HL-60/S4 (cell line): Measurements from ENCODE around the gene DNAI7.

ENCODE experiments used
- in situ Hi-C: fragments of 300-500 bp; cut with MboI; formaldehyde crosslinking; loops from 2 replicates; pipeline ENCODE4 v1.14.3; 2022; ENCODE audit warnings: low sequenced_read_pairs

DNAI7 gene

GRCh38 chr12:25186038-25186787 lies 8.7 kb downstream of the DNAI7 start:
- in situ Hi-C loops = no loop called here

DNA sequence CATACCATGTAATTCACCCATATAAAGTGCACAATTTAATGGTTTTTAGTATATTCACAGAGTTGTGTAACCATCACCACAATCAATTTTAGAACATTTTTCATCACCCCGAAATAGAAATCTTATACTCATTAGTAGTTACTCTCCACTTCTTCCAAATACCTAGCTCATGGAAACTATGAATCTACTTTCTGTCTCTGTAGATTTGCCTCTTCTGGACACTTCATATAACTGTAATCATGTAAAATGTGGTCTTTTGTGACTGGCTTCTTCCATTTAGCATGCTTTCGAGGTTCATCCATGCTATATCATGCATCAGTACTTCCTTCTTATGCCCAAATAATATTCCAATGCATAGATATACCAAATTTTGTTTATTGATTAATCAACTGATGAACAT lies 10.8 kb downstream of the DNAI7 start:
- in situ Hi-C loops = no loop called here

DNA sequence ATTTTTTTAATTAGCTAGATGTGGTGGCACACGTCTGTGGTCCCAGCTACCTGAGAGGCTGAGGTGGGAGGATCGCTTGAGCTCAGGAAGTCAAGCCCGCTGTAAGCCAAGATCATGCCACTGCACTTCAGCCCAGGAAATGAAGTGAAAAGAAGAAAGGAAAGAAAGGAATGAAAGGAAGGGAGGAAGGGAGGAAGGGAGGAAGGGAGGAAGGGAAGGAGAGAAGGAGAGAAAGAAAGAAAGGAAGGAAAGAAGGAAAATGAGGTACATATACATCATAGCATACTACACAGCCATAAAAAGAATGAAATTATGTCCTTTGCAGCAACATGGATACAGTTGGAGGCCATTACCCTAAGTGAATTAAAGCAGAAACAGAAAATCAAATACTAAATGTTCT lies 12.2 kb downstream of the DNAI7 start:
- in situ Hi-C loops = no loop called here

GRCh38 chr12:25162866-25163265 lies 32.1 kb downstream of the DNAI7 start:
- in situ Hi-C loops = no loop called here

GRCh38 chr12:25156061-25156460 lies 38.9 kb downstream of the DNAI7 start:
- in situ Hi-C loops = no loop called here

- in situ Hi-C loops = no loop called here
These were observed 39.9 kb downstream of the DNAI7 start for GRCh38 chr12:25155022-25155576.

GRCh38 chr12:25152055-25152454 lies 42.9 kb downstream of the DNAI7 start:
- in situ Hi-C loops = no loop called here

GRCh38 chr12:25151476-25151875 lies 43.5 kb downstream of the DNAI7 start:
- in situ Hi-C loops = no loop called here

GRCh38 chr12:25146686-25147085 lies 48.3 kb downstream of the DNAI7 start:
- in situ Hi-C loops = no loop called here

DNA sequence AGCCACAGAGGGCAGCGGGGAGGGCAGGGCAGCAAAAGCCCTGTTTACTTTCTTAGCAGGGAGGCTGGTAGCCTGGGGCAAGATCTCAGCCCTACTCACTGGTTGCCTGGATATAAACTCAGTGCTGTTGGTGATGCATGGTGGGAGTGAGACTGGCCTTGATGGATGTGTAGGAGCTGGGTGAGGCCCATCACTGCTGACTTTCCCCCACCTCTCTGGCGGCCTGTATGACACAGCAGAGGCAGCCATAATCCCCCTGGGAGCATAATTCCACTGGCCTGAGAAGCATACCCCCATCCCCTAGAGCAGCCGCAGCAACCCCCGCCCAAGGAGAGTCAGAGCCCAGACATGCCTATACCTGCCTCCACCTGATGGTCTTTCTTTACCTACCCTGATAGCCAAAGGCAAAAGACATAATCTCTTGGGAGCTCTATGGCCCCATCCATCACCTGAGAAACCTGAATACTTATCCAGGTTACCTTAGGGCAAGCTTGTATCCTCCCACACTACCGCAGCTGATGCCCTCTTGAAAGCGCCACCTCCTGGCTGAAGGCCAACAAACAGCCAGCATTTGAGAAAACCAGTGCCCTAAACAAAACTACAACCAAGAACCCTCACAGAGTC lies 59.3 kb downstream of the DNAI7 start:
- in situ Hi-C loops = no loop called here

GRCh38 chr12:25131270-25131669 lies 63.7 kb downstream of the DNAI7 start:
- in situ Hi-C loops = no loop called here

DNA sequence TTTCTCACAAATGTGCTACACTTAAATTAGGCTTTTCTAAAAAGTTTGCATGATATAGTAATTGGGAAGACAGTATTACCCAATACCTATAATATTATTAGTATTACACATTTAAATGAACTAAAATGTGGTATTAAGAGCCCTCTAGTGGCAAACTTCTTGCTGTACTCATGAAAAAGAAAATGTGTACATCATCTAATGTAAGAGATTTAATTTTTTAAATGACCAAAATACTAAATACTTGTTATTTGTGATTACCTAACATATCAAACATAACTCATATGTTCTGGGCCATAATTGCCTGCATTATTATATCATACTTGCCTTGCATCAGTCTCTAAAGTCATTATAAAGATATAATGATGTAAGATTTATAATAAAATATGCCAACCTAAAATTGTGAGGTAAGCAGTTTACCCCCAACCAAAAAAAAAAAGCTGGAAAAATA lies 64.2 kb downstream of the DNAI7 start:
- in situ Hi-C loops = no loop called here

- in situ Hi-C loops = no loop called here
These were observed 68.2 kb downstream of the DNAI7 start for GRCh38 chr12:25126746-25127145.

GRCh38 chr12:25126101-25126500 lies 68.9 kb downstream of the DNAI7 start:
- in situ Hi-C loops = no loop called here

DNA sequence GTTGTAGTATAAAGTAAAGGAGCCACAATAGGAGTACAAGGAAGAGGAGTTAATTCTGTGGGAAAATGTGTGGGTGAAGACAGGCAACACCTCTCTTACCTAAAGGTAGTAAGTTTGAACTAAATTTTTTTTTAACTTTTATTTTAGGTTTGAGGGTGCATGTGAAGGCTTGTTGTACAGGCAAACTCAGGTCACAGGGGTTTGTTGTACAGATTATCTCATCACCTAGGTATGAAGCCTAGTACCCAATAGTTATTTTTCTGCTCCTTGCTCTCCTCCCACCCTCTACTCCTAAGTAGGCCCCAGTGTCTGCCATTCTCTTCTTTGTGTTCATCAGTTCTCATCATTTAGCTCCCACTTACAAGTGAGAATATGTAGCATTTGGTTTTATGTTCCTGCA lies 70.5 kb downstream of the DNAI7 start:
- in situ Hi-C loops = no loop called here

- in situ Hi-C loops = no loop called here
These were observed 71.8 kb downstream of the DNAI7 start for GRCh38 chr12:25123126-25123525.

DNA sequence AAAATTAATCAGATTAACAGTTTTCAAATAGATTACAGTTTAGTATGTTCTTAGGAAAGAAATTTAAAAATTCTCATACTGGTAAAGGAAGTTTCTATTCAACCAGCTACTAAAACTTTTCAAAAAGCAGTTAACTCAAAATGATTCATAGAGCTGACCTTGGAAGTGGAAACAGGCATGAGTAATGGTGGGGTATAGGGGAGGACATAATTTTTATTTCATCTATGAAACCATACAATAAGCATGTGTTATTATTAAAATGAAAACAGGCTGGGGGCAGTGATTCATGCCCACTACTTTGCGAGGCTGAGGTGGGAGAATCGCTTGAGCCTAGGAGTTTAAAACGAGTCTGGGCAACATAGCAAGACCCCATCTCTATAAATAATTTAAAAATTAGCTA lies 73.0 kb downstream of the DNAI7 start:
- in situ Hi-C loops = no loop called here

DNA sequence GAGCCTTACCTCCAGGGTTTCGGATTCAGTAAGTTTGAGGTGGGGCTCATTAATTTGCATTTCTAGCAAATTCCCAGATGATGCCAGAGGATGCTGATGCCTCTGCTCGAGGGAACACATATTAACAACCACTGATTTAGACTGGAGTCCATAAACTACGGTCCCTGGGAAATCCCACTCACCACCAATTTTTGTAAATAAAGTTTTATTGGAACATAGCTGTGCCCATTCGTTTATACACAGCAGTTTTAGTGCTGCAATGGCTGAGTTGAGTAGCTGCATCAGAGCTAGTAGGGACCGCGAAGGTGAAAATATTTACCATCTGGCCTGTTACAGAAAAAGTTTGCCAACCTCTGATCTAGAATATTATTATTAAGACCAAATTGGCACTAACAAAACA lies 73.8 kb downstream of the DNAI7 start:
- in situ Hi-C loops = no loop called here

DNA sequence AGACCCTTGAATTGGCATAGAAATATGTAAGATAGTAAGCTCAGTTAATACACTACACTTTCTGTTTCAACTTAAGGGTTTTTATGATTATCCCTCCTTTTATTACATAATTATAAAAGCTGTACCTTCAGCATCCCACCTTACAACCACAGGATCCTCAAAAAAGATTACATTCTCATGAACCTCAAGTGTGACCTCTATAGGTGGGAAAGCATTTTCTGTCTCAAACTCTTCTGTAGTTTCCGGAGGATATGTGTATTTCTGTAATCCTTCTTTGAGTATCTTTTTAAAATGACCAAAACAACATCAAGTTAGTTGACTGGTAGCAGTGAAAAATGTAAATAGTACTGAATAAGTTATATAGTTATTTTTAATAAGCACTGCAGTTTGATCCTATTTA lies 75.9 kb downstream of the DNAI7 start:
- in situ Hi-C loops = loop anchor here (10.0 kb wide), 1 partner anchor 134 kb away; no protein-coding TSS in a partner anchor

DNA sequence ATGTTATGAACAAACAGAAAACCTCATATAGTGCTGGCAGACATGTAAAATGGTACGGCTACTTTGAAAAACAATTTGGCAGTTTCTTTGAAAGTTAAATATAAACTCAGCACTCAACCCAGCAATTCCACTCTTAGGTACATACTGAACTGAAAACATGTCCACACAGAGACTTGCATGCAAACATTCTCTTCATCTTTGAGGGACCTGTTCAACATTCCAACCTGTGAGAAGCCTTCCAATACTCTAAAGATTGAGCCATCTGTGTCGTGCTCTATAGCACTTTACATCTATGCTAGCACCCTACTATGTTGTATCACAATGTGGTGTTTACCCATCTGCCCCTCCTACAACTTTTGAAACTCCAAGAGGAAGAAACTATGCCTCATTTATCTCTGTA lies 79.3 kb downstream of the DNAI7 start:
- in situ Hi-C loops = loop anchor here (10.0 kb wide), 1 partner anchor 131 kb away; no protein-coding TSS in a partner anchor

- in situ Hi-C loops = loop anchor here (10.0 kb wide), 1 partner anchor 129 kb away; no protein-coding TSS in a partner anchor
These were observed 81.3 kb downstream of the DNAI7 start for GRCh38 chr12:25113651-25114050.

DNA sequence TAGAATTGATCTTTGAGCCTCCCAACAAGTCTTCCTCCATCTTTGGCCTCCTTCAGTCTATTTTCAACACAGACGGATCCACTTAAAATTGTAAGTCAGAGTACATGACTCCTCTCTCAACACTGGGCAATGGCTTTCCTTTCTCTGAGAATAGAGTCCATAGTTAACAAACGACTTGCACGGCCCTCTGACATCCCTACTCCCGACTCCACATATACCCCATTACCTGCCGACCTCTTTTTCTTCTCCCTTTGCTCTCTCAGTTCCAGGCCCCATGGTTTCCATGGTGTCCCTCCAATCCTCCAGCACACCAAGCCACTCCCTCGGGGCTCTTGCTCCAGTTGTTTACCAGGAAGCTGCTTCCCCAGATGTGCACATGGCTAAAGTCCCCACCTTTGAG lies 84.7 kb downstream of the DNAI7 start:
- in situ Hi-C loops = loop anchor here (10.0 kb wide), 1 partner anchor 125 kb away; no protein-coding TSS in a partner anchor
